Astrocyte (in vitro differentiated cells and primary cell): ENCODE results near the gene PPP1R8. TPM values are rescaled to one million over a fixed set of nuclear protein-coding genes. Genes with fewer than 3 reads are reported as not detected.

Experiments used
- DNase-seq: peaks from one replicate; pipeline ENCODE4 v3.0.0-alpha.2; 2010; ENCODE audit warnings: low read depth
- FAIRE-seq: peaks from 2 replicates; lab custom pipeline; 2011; peaks lifted over from hg19 to GRCh38; lab: Jason Lieb, UNC
- H2AFZ ChIP-seq: 2 replicates; pipeline ENCODE4 v1.6.0; 2012; ENCODE audit warnings: low read depth, low read length, inconsistent platforms
- H3K27ac ChIP-seq: 2 replicates; pipeline ENCODE4 v1.5.1; 2011; ENCODE audit warnings: low read depth, low read length, inconsistent platforms
- H3K27me3 ChIP-seq: 2 replicates; pipeline ENCODE4 v1.6.0; 2011; ENCODE audit warnings: low read length, inconsistent platforms; ENCODE audit not compliant: insufficient read depth
- H3K36me3 ChIP-seq: 2 replicates; pipeline ENCODE4 v1.5.1; 2011; ENCODE audit warnings: low read length, inconsistent platforms; ENCODE audit not compliant: insufficient read depth
- H3K4me1 ChIP-seq: 2 replicates; pipeline ENCODE4 v1.5.1; 2011; ENCODE audit warnings: low read length, inconsistent platforms; ENCODE audit not compliant: insufficient read depth
- H3K4me2 ChIP-seq: 2 replicates; pipeline ENCODE4 v1.6.0; 2012; ENCODE audit warnings: low read length, inconsistent platforms
- H3K4me3 ChIP-seq: 2 replicates; pipeline ENCODE4 v1.5.1; 2011; ENCODE audit warnings: low read depth, mild to moderate bottlenecking, low read length, inconsistent platforms; ENCODE audit not compliant: insufficient read depth
- H3K79me2 ChIP-seq: 2 replicates; pipeline ENCODE4 v1.6.0; 2012; ENCODE audit warnings: mild to moderate bottlenecking, low read length, inconsistent platforms; ENCODE audit not compliant: insufficient read depth
- H3K9ac ChIP-seq: 2 replicates; pipeline ENCODE4 v1.6.0; 2012; ENCODE audit warnings: mild to moderate bottlenecking, low read length, inconsistent platforms
- H3K9me3 ChIP-seq: 2 replicates; pipeline ENCODE4 v1.5.1; 2012; ENCODE audit warnings: low read depth, mild to moderate bottlenecking, low read length, inconsistent platforms; ENCODE audit not compliant: insufficient read depth
- H4K20me1 ChIP-seq: 2 replicates; pipeline ENCODE4 v1.6.0; 2012; ENCODE audit warnings: low read length, inconsistent platforms; ENCODE audit not compliant: insufficient read depth
- H3K27ac Mint-ChIP-seq: one replicate; pipeline ENCODE4 v1.8.0; 2021; ENCODE audit warnings: mild to moderate bottlenecking, mixed read lengths; ENCODE audit not compliant: unreplicated experiment
- H3K27me3 Mint-ChIP-seq: one replicate; pipeline ENCODE4 v1.8.0; 2021; ENCODE audit warnings: low read depth, mixed read lengths; ENCODE audit not compliant: unreplicated experiment
- H3K36me3 Mint-ChIP-seq: one replicate; pipeline ENCODE4 v1.8.0; 2021; ENCODE audit warnings: low read depth, mixed read lengths; ENCODE audit not compliant: unreplicated experiment
- H3K4me1 Mint-ChIP-seq: one replicate; pipeline ENCODE4 v1.8.0; 2021; ENCODE audit warnings: low read depth, mixed read lengths; ENCODE audit not compliant: unreplicated experiment
- H3K4me3 Mint-ChIP-seq: one replicate; pipeline ENCODE4 v1.8.0; 2021; ENCODE audit warnings: mild to moderate bottlenecking, moderate library complexity, mixed read lengths; ENCODE audit not compliant: unreplicated experiment
- H3K9me3 Mint-ChIP-seq: one replicate; pipeline ENCODE4 v1.8.0; 2021; ENCODE audit warnings: mild to moderate bottlenecking, mixed read lengths; ENCODE audit not compliant: unreplicated experiment
- CTCF ChIP-seq: IDR thresholded peaks from 2 replicates; pipeline ENCODE4 v1.5.1; 2011; ENCODE audit warnings: low read depth, mild to moderate bottlenecking, inconsistent platforms, low read length, moderate library complexity; ENCODE audit not compliant: insufficient read depth
- EZH2 ChIP-seq: IDR thresholded peaks from 2 replicates; pipeline ENCODE4 v1.6.1; 2012; ENCODE audit warnings: mild to moderate bottlenecking, low read length, inconsistent platforms; ENCODE audit not compliant: insufficient read depth
- total RNA-seq: library from RNA; stranded (reverse); gene quantifications from 2 replicates; pipeline ENCODE4 v1.2.1, GENCODE V29; 2021

The PPP1R8 gene
- total RNA-seq, 1 donor from 2014 or later = 35.6 TPM

GRCh38 chr1:27795601-27796000 lies 35.0 kb upstream of the PPP1R8 start:
- Histone ChIP-seq H3K27me3 (no peaks in the 10 kb centered on the region), H3K36me3 (peaks cover 42% of the 10 kb centered on the region), H4K20me1 (peaks cover 8% of the 10 kb centered on the region), H3K4me3 (no peak overlapping the region), H2AFZ (no peak overlapping the region), H3K79me2 (no peaks in the 10 kb centered on the region), H3K9ac (no peak overlapping the region), H3K9me3 (no peaks in the 10 kb centered on the region), H3K4me2 (no peak overlapping the region), H3K27ac (no peak overlapping the region), H3K4me1 (no peaks in the 10 kb centered on the region)
- TF ChIP-seq CTCF (no peak), EZH2 (no peak)
- no peak for DNase-seq
- H3K36me3 Mint-ChIP-seq = peaks cover 18% of the 10 kb centered on the region
- H3K9me3 Mint-ChIP-seq = no peaks in the 10 kb centered on the region
- no peak overlapping the region for H3K27ac Mint-ChIP-seq
- no peaks in the 10 kb centered on the region for H3K27me3 Mint-ChIP-seq
- H3K4me1 Mint-ChIP-seq = peaks cover 11% of the 10 kb centered on the region
- no peak for FAIRE-seq
- no peak overlapping the region for H3K4me3 Mint-ChIP-seq

- FAIRE-seq (no peak), DNase-seq (no peak)
- no peak overlapping the region for H3K27ac Mint-ChIP-seq
- Histone ChIP-seq H3K79me2 (no peaks in the 10 kb centered on the region), H2AFZ (no peak overlapping the region), H3K9ac (no peak overlapping the region), H3K4me2 (no peak overlapping the region), H3K27me3 (no peaks in the 10 kb centered on the region), H3K27ac (no peak overlapping the region), H3K4me3 (no peak overlapping the region), H4K20me1 (no peaks in the 10 kb centered on the region), H3K36me3 (peaks cover 17% of the 10 kb centered on the region), H3K9me3 (no peaks in the 10 kb centered on the region), H3K4me1 (no peaks in the 10 kb centered on the region)
- no peaks in the 10 kb centered on the region for H3K27me3 Mint-ChIP-seq
- peaks cover 17% of the 10 kb centered on the region for H3K36me3 Mint-ChIP-seq
- no peaks in the 10 kb centered on the region for H3K9me3 Mint-ChIP-seq
- H3K4me3 Mint-ChIP-seq = no peak overlapping the region
- H3K4me1 Mint-ChIP-seq = no peaks in the 10 kb centered on the region
- TF ChIP-seq CTCF = no peak
- no peak for TF ChIP-seq EZH2
Measured at GRCh38 chr1:27804791-27805190, 25.8 kb upstream of the PPP1R8 start.

GRCh38 chr1:27806758-27807157 lies 23.8 kb upstream of the PPP1R8 start:
- Histone ChIP-seq H3K36me3 (peaks cover 13% of the 10 kb centered on the region), H2AFZ (no peak overlapping the region), H3K27me3 (no peaks in the 10 kb centered on the region), H3K9me3 (no peaks in the 10 kb centered on the region), H3K27ac (no peak overlapping the region), H3K4me2 (no peak overlapping the region), H3K9ac (no peak overlapping the region), H3K79me2 (no peaks in the 10 kb centered on the region), H4K20me1 (no peaks in the 10 kb centered on the region), H3K4me3 (no peak overlapping the region), H3K4me1 (no peaks in the 10 kb centered on the region)
- Mint-ChIP-seq H3K27ac (no peak overlapping the region), H3K9me3 (no peaks in the 10 kb centered on the region), H3K4me1 (no peaks in the 10 kb centered on the region), H3K4me3 (no peak overlapping the region), H3K36me3 (peaks cover 14% of the 10 kb centered on the region), H3K27me3 (no peaks in the 10 kb centered on the region)
- no peak for TF ChIP-seq CTCF
- TF ChIP-seq EZH2 = no peak
- no peak for FAIRE-seq
- no peak for DNase-seq
